Hematopoietic multipotent progenitor cell treated with erythropoietin and hydrocortisone succinate and interleukin-3 and kit ligand, for 15 days (in vitro differentiated cells): ENCODE measurements around the gene LAMC2.

Experiments used
- DNase-seq: peaks from one replicate; pipeline ENCODE4 v3.0.0-alpha.2; 2015; ENCODE audit warnings: low spot score

LAMC2 gene

GRCh38 chr1:183287191-183287675, 101.2 kb downstream of the LAMC2 start:
- DNase-seq, result no peak

GRCh38 chr1:183288583-183288982, 102.5 kb downstream of the LAMC2 start:
- DNase-seq, result no peak

GRCh38 chr1:183289051-183289496, 103.0 kb downstream of the LAMC2 start:
- DNase-seq, result no peak

GRCh38 chr1:183290628-183291027, 104.6 kb downstream of the LAMC2 start:
- DNase-seq, result no peak

GRCh38 chr1:183291216-183291762, 105.2 kb downstream of the LAMC2 start:
- DNase-seq, result no peak

GRCh38 chr1:183291802-183292514, 105.9 kb downstream of the LAMC2 start:
- DNase-seq, result no peak

- DNase-seq, result no peak
Measured at GRCh38 chr1:183293241-183293640, 107.2 kb downstream of the LAMC2 start.

- no peak for DNase-seq
Measured at GRCh38 chr1:183293876-183294275, 107.8 kb downstream of the LAMC2 start.
